Activated effector memory CD4-positive, alpha-beta T cell treated with Interleukin-2 at 50 U/mL for 16 hours (primary cell): Measurements from ENCODE around the gene MYADML2.
"Not testable (repeated sequence)": the region's sequence is repeated elsewhere in the genome, so short reads cannot be mapped to it uniquely, and the experiment has no call there.

ENCODE experiments used
- DNase-seq: peaks from one replicate; pipeline ENCODE4 v3.0.0-alpha.2; 2020

Gene MYADML2

GRCh38 chr17:81958633-81959342, 11.8 kb upstream of the MYADML2 start:
- DNase-seq, result no peak

GRCh38 chr17:81957691-81958432, 10.8 kb upstream of the MYADML2 start:
- DNase-seq, result no peak

- no peak for DNase-seq
These were observed 9.9 kb upstream of the MYADML2 start for GRCh38 chr17:81956607-81957589.

GRCh38 chr17:81955756-81956544, 8.9 kb upstream of the MYADML2 start:
- no peak for DNase-seq

- DNase-seq, result no peak
These were observed 8.1 kb upstream of the MYADML2 start for GRCh38 chr17:81955058-81955681.

GRCh38 chr17:81954131-81955057, 7.4 kb upstream of the MYADML2 start:
- DNase-seq, result no peak

GRCh38 chr17:81953443-81953842, 6.4 kb upstream of the MYADML2 start:
- DNase-seq, result not testable (repeated sequence)

GRCh38 chr17:81952792-81953228, 5.8 kb upstream of the MYADML2 start:
- no peak for DNase-seq

GRCh38 chr17:81951785-81952684, 5.0 kb upstream of the MYADML2 start:
- DNase-seq, result no peak

- no peak for DNase-seq
These were observed 3.5 kb upstream of the MYADML2 start for GRCh38 chr17:81950501-81950900.

- DNase-seq, result no peak
These were observed 1.8 kb upstream of the MYADML2 start for GRCh38 chr17:81948635-81949378.

- no peak for DNase-seq
These were observed 2.2 kb downstream of the MYADML2 start for GRCh38 chr17:81944858-81945257.

- DNase-seq, result no peak
These were observed 4.9 kb downstream of the MYADML2 start for GRCh38 chr17:81942167-81942553.

GRCh38 chr17:81941484-81942166, 5.4 kb downstream of the MYADML2 start:
- DNase-seq, result no peak

GRCh38 chr17:81940538-81941483, 6.2 kb downstream of the MYADML2 start:
- DNase-seq, result no peak

GRCh38 chr17:81939881-81940385, 7.1 kb downstream of the MYADML2 start:
- DNase-seq, result no peak

GRCh38 chr17:81939218-81939617, 7.8 kb downstream of the MYADML2 start:
- no peak for DNase-seq
